IPS DF 6.9 (cell line): Measurements from ENCODE around the gene RNF207.

Source experiments
- DNase-seq: peaks from one replicate; pipeline ENCODE4 v3.0.0-alpha.2; 2013; ENCODE audit warnings: low read depth, low spot score
- H3K27ac ChIP-seq: one replicate; pipeline ENCODE4 v1.5.1; 2013; ENCODE audit warnings: low read length, control low read depth
- H3K27me3 ChIP-seq: 2 replicates; pipeline ENCODE4 v1.6.1; 2013; ENCODE audit warnings: mild to moderate bottlenecking, low read length; ENCODE audit not compliant: control insufficient read depth, insufficient read depth
- H3K36me3 ChIP-seq: 2 replicates; pipeline ENCODE4 v1.6.1; 2013; ENCODE audit warnings: low read length; ENCODE audit not compliant: control insufficient read depth, insufficient read depth
- H3K4me1 ChIP-seq: 2 replicates; pipeline ENCODE4 v1.6.1; 2013; ENCODE audit warnings: low read length; ENCODE audit not compliant: control insufficient read depth, insufficient read depth
- H3K4me3 ChIP-seq: 2 replicates; pipeline ENCODE4 v1.5.1; 2013; ENCODE audit warnings: mild to moderate bottlenecking, low read length
- H3K9me3 ChIP-seq: 2 replicates; pipeline ENCODE4 v1.6.1; 2013; ENCODE audit warnings: low read length, inconsistent platforms; ENCODE audit not compliant: control insufficient read depth, insufficient read depth
- WGBS: extraction: QIAGEN DNeasy Blood & Tissue Kit; methylation state at CpG from one replicate; pipeline ENCODE4 v1.1.7; 2013; ENCODE audit warnings: mixed read lengths, missing lambda C conversion rate; ENCODE audit not compliant: insufficient read length, insufficient coverage; 5-methylcytosine and 5-hydroxymethylcytosine counted together

The RNF207 gene

DNA sequence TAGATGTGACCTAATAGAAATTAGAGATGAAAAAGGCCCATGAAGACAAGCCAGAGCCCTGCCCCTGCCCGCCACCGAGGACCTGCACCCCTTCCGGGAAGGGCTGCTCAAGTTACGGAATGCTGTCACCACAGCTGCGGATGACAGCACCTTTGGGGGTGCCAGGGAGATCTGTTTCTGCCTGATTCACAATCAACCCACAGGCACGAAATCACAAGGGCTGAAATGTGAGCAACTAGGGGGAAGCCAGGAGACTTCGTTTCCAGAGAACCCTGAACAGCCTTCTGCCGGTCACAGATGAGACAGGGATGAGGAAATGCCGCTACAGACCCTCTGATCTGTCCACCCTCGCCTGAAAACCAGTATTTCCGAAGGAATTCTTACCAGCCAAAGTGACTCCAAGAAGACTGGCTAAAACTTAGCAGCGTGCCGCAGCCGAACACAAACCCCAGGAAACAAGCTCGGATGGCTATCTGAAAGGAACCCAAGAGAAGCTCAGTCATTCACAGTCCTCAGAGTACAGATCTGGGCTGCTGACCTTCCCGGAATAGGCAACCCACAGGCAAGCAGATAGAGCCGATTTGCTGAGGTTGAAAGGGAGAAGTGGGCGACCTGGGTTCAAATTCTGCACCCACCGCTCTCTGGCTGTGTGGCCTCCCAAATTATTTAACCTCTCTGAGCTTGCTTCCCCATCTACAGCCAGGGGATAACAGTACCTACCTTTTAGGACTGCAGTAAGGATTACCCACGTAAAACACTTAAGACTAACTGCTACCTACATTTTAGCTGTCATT lies 28.8 kb downstream of the RNF207 start:
- no CpG with 5 or more reads among the region's 20 CpGs for WGBS
- no peak overlapping the region for H3K27ac ChIP-seq

GRCh38 chr1:6235296-6235677 lies 29.4 kb downstream of the RNF207 start:
- Histone ChIP-seq H3K9me3 (no peaks in the 10 kb centered on the region), H3K4me3 (peak overlapping the region; percentile 98), H3K36me3 (peaks cover 5% of the 10 kb centered on the region; the same call in 1 of the 2 replicates), H3K4me1 (peaks cover 3% of the 10 kb centered on the region; the same call in 1 of the 2 replicates), H3K27me3 (no peaks in the 10 kb centered on the region), H3K27ac (no peak overlapping the region)
- DNase-seq, result no peak
- WGBS, result no CpG with 5 or more reads among the region's 30 CpGs

More for the DNA sequence above, 28.8 kb downstream of the RNF207 start:
- Histone ChIP-seq H3K36me3 (peaks cover 5% of the 10 kb centered on the region; the same call in 1 of the 2 replicates), H3K4me1 (peaks cover 3% of the 10 kb centered on the region; the same call in 1 of the 2 replicates), H3K27me3 (no peaks in the 10 kb centered on the region), H3K4me3 (peak overlapping the region; percentile 98; the same call in 1 of the 2 replicates), H3K9me3 (no peaks in the 10 kb centered on the region)
- no peak for DNase-seq

GRCh38 chr1:6237093-6237492 lies 31.2 kb downstream of the RNF207 start:
- Histone ChIP-seq H3K36me3 (peaks cover 2% of the 10 kb centered on the region; the same call in 1 of the 2 replicates), H3K27me3 (no peaks in the 10 kb centered on the region), H3K9me3 (no peaks in the 10 kb centered on the region), H3K4me3 (no peak overlapping the region), H3K27ac (no peak overlapping the region), H3K4me1 (peaks cover 9% of the 10 kb centered on the region)
- no CpG with 5 or more reads among the region's 4 CpGs for WGBS
- DNase-seq, result no peak

DNA sequence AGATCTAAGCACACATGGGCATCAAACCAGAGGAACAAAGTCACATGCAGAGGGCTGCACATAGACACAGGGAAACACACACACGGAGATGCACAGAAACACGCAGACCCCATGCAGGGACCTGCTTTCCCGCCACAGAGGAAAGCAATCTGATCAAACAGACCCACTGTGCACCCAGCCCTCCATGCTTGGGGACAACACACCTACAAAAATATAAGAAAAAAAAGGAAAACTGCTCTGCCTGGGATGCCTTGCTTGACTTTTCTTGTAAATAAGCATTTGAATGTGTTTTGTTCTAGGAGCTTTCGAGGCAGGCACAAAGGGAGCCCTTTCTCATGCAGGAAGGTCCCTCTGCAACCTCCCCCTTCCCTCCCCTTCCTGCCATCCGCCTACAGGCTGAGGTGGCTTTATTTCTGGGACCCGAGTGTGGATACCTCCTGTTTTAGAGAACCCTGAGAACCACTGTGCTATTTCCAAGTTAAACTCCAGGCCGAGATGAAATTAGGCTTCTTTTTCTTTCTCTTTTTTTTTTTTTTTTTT lies 33.4 kb downstream of the RNF207 start:
- H3K27ac ChIP-seq, result peak overlapping the region; percentile 22
- no peak for DNase-seq
- H3K4me3 ChIP-seq, result no peak overlapping the region
- H3K4me1 ChIP-seq, result peaks cover 18% of the 10 kb centered on the region
- H3K36me3 ChIP-seq, result no peaks in the 10 kb centered on the region
- H3K27me3 ChIP-seq, result no peaks in the 10 kb centered on the region
- WGBS, result no CpG with 5 or more reads among the region's 7 CpGs
- no peaks in the 10 kb centered on the region for H3K9me3 ChIP-seq

- no CpG with 5 or more reads among the region's 17 CpGs for WGBS
- DNase-seq, result no peak
- Histone ChIP-seq H3K9me3 (no peaks in the 10 kb centered on the region), H3K36me3 (no peaks in the 10 kb centered on the region), H3K4me1 (peaks cover 16% of the 10 kb centered on the region), H3K4me3 (no peak overlapping the region), H3K27me3 (no peaks in the 10 kb centered on the region), H3K27ac (no peak overlapping the region)
Measured at GRCh38 chr1:6239950-6240768, 34.2 kb downstream of the RNF207 start.

DNA sequence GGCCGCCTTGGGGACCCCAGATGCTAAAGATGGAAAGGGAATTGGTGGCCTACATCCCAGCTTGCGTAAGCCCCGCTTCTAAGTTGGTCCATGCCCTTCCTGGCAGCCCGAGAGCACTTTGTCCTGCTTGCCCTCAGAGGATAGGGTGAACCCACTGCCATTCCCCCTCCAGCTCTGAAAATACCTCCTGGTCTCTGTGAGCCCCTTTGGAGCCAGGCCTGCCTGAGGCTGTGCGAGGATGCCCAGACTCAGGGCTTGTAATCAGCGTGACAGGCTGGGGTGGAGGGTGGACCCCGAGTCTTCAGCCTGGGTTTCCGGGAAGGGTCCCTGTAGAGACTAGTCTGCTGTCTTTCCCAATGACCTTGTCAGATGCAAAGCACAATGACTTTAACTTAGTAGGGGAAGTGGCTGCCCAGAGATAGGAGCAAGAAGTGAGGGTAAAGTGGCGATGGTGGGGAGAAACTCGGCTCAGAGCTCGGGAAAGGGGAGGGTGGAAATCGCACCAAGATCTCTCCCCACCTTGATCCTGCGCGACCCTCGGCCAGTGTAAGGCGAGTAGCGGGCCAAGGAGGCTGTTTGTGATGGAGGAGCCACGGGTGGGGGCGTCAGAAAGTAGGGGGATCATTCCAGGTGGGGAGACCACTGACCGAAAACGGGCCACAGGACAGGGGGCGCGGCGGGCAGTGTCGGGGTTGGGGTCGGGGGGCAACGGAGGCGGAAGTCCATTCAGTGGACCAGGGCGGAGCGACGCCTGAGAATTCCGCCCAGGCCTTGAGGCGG lies 35.4 kb downstream of the RNF207 start:
- WGBS, result no CpG with 5 or more reads among the region's 33 CpGs
- H3K4me3 ChIP-seq, result no peak overlapping the region; the same call in 1 of the 2 replicates
- no peaks in the 10 kb centered on the region for H3K36me3 ChIP-seq
- no peak overlapping the region for H3K27ac ChIP-seq
- H3K4me1 ChIP-seq, result peaks cover 16% of the 10 kb centered on the region
- H3K9me3 ChIP-seq, result no peaks in the 10 kb centered on the region
- H3K27me3 ChIP-seq, result no peaks in the 10 kb centered on the region
- DNase-seq, result no peak

DNA sequence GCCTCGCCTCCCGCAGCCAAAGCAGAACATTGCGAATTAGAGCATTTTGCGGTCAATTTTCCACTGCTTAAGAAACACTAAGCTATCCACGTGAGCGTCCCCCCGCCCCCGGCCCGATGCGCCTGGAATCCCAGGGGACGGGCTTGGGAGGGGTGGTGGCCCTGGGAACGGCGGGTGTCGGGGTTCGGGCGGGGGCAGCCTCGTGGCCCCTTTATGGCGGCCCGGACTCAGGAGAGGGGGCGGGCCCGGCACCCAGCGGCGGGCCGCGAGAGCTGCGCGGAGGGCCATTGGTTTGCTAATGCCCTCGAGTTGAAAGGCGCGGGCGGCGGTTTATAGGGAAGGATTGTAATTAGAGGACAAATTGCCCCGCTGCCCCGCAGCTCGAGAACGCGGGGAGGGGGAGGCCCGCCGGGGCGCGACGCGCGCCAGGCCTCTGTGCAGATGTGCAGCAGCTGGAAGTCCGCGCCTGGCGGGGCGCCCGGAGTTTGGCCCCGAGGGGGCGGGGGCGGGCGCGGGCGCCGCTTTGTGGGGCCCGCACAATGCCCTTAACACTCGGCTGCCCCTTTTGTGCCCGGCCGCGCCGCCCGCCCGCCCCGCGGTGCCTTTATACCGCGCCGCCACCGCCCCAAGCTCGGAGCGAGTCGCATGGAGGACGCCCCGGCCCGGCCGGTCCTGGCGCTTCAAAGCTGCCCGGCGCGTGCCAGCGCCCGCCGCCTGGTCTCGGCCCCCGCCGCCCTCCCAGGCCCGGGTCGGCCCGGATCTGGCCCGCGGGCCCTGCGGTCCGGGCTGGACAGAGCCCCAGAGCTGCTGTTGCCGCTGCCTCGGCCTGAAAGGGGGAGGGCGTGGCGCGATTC lies 36.2 kb downstream of the RNF207 start:
- WGBS, result no CpG with 5 or more reads among the region's 99 CpGs
- no peaks in the 10 kb centered on the region for H3K9me3 ChIP-seq
- DNase-seq, result no peak
- H3K36me3 ChIP-seq, result no peaks in the 10 kb centered on the region
- H3K27me3 ChIP-seq, result no peaks in the 10 kb centered on the region
- H3K4me3 ChIP-seq, result peak overlapping the region; percentile 15; the same call in 1 of the 2 replicates
- peaks cover 16% of the 10 kb centered on the region for H3K4me1 ChIP-seq
- no peak overlapping the region for H3K27ac ChIP-seq

DNA sequence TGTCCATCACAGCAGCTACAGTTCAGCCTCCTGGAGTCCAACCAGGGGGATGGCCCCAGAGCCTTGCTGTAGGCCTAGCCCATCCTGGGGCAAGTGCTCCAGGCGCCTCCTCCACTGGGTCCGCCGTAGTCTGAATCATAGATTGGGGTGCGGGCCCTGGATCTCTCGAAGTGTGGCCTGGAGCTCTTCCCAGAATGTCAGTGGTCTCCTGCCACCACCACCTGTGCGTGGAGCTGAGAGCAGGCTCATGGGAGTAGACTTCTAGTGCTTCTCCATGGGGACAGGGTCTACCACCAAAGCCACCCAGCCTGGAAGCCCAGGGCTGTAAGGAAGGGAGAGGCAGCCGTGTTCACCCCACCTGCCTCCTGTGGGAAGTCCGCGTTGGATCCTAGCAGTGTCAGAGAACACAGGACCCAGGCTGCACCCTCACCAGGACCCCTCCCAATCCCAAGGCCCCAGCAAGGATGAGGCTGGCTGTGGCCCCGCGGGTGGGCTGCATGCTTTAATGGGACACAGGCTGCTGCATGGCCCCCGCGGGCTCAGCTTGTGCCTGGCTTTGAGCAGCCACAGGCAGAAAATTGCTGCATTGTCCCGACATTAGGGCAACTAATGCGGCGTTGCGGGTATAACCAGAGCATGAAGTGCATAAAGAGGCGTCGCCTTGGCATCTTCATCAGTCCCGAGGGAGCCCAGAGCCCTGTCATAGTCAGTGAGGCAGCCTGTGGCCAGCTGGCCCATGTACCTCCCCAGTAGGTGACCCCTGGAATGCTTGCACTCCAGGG lies 37.3 kb downstream of the RNF207 start:
- Histone ChIP-seq H3K36me3 (no peaks in the 10 kb centered on the region), H3K27ac (no peak overlapping the region), H3K27me3 (no peaks in the 10 kb centered on the region; the same call in 1 of the 2 replicates), H3K4me3 (peak overlapping the region; percentile 73; the same call in 1 of the 2 replicates), H3K4me1 (peaks cover 16% of the 10 kb centered on the region), H3K9me3 (no peaks in the 10 kb centered on the region)
- DNase-seq, result no peak
- no CpG with 5 or more reads among the region's 20 CpGs for WGBS

DNA sequence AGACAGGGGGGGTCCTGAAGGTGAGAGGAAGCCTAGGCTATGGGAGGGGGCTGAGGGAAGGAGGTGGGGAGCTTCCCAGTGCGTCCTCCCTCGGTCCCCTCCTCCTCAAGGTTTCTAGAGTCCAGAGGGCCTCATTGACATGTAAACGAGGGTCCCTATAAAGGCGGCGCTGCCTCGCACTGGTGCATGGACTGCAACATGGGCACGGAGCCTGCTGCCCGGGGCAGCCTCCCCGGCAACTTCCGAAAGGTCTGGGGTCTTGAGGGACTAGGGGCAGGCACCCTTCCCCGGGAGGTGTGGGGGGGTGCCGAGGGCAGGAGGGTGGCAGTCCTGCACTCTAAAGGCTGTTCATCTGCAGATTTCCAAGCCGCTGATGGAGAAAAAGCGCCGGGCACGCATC lies 38.1 kb downstream of the RNF207 start, which contains the start of gene HES3:
Gene HES3, plus strand, starts transcription at position 187 of the 400 bp plus-strand sequence. Its CDS starts 187 bp downstream, at position 374.
- H3K27me3 ChIP-seq, result peaks cover 5% of the 10 kb centered on the region; the same call in 1 of the 2 replicates
- H3K36me3 ChIP-seq, result no peaks in the 10 kb centered on the region
- H3K27ac ChIP-seq, result no peak within 1 kb of the TSS
- no CpG with 5 or more reads among the region's 16 CpGs for WGBS
- H3K4me1 ChIP-seq, result peaks cover 19% of the 10 kb centered on the region
- H3K9me3 ChIP-seq, result no peaks in the 10 kb centered on the region
- peak within 1 kb of the TSS; percentile 73 for H3K4me3 ChIP-seq
- DNase-seq, result no peak
